Hepatocyte (in vitro differentiated cells): ENCODE results near the gene VPS51. TPM values are rescaled to one million over a fixed set of nuclear protein-coding genes. Genes with fewer than 3 reads are reported as not detected.

Experiments used
- DNase-seq: peaks from one replicate; pipeline ENCODE4 v3.0.0-alpha.2; 2016; ENCODE audit warnings: low spot score
- H2AFZ ChIP-seq: fragments of 200-600 bp; sonication (generic); 2 replicates; pipeline ENCODE4 v1.6.0; 2016; ENCODE audit warnings: antibody characterized with exemption, mild to moderate bottlenecking
- H3K27ac ChIP-seq: fragments of 200-600 bp; sonication (generic); 2 replicates; pipeline ENCODE4 v1.5.1; 2016; ENCODE audit warnings: mild to moderate bottlenecking
- H3K27me3 ChIP-seq: fragments of 200-600 bp; sonication (generic); 2 replicates; pipeline ENCODE4 v1.6.1; 2016
- H3K36me3 ChIP-seq: fragments of 200-600 bp; sonication (generic); replicated peaks from 2 replicates; pipeline ENCODE4 v1.5.1; 2016; ENCODE audit warnings: low read depth; ENCODE audit not compliant: insufficient read depth
- H3K4me1 ChIP-seq: fragments of 200-600 bp; sonication (generic); 2 replicates; pipeline ENCODE4 v1.5.1; 2016; ENCODE audit warnings: mild to moderate bottlenecking, moderate library complexity; ENCODE audit not compliant: insufficient read depth
- H3K4me2 ChIP-seq: fragments of 200-600 bp; sonication (generic); 2 replicates; pipeline ENCODE4 v1.6.0; 2016
- H3K4me3 ChIP-seq: fragments of 200-600 bp; sonication (generic); 2 replicates; pipeline ENCODE4 v1.5.1; 2016; ENCODE audit warnings: mild to moderate bottlenecking
- H3K79me2 ChIP-seq: fragments of 200-600 bp; sonication (generic); 2 replicates; pipeline ENCODE4 v1.6.0; 2017; ENCODE audit warnings: mild to moderate bottlenecking
- H3K9me2 ChIP-seq: fragments of 200-600 bp; sonication (generic); replicated peaks from 2 replicates; pipeline ENCODE4 v1.6.0; 2017; ENCODE audit warnings: mild to moderate bottlenecking; ENCODE audit not compliant: insufficient read depth
- H3K9me3 ChIP-seq: fragments of 200-600 bp; sonication (generic); 2 replicates; pipeline ENCODE4 v1.5.1; 2016; ENCODE audit warnings: low read depth, mild to moderate bottlenecking
- H4K20me1 ChIP-seq: fragments of 200-600 bp; sonication (generic); 2 replicates; pipeline ENCODE4 v1.6.0; 2016; ENCODE audit warnings: mild to moderate bottlenecking; ENCODE audit not compliant: insufficient read depth, poor library complexity, severe bottlenecking
- EZH2 ChIP-seq: fragments of 200-600 bp; sonication (generic); IDR thresholded peaks from 2 replicates; pipeline ENCODE4 v1.6.1; 2016; ENCODE audit warnings: antibody characterized with exemption, mild to moderate bottlenecking, borderline replicate concordance
- EZH2phosphoT487 ChIP-seq: fragments of 200-600 bp; sonication (generic); IDR thresholded peaks from one replicate; pipeline ENCODE4 v1.6.1; 2018; ENCODE audit warnings: antibody characterized with exemption, mild to moderate bottlenecking, low read depth, moderate library complexity; ENCODE audit not compliant: unreplicated experiment, severe bottlenecking
- WGBS: methylation state at CpG from one replicate; pipeline ENCODE4 v1.1.6; 2016; ENCODE audit warnings: low lambda C conversion rate; ENCODE audit errors: missing lambda C conversion rate; 5-methylcytosine and 5-hydroxymethylcytosine counted together
- polyA plus RNA-seq: library from polyadenylated mRNA; unstranded; fragments of >200 nt; fragmentation: Nextera tagmentation; extraction: Ambion mirVana; gene quantifications from 2 replicates; pipeline ENCODE4 v1.2.1, GENCODE V29; 2016
- total RNA-seq: library from RNA; depleted of rRNA; stranded (reverse); fragments of >200 nt; gene quantifications from 2 replicates; pipeline ENCODE4 v1.2.3, GENCODE V29; 2014
- TF ChIP-seq, protein P1 (sequence below): fragments of 200-600 bp; sonication (generic); IDR thresholded peaks from 2 replicates; pipeline ENCODE4 v1.5.1; 2016; ENCODE audit warnings: antibody characterized with exemption, mild to moderate bottlenecking; ENCODE audit not compliant: poor library complexity

VPS51 gene
- total and polyA plus RNA-seq, 2 experiments from 2014 or later: 63.5 to 242 TPM

DNA sequence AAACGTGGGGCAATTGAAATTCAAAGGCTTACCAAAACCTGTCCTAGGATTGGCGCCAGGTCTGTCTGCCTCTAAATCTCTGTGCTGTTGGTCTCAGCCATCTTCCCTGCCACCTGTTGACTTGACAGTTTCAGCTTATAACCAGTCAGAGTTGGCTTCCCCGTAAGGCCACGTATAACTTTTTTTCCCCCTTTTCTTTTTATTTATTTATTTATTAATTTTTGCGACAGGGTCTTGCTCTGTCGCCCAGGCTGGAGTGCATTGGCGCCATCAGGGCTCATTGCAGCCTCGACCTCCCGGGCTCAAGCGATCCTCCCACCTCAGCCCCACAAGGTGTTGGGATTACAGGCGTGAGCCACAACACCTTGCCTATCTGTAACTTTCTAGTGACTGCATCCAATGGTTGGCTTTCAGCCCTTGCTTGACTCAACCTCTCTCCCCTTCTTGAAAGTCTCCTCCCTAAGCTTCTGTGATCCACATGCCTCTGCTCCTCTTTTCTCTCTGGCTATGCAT lies 39.7 kb downstream of the VPS51 start:
- DNase-seq: no peak
- Histone ChIP-seq H3K27ac (peak overlapping the region; percentile 85), H3K4me3 (peak overlapping the region; percentile 16), H3K4me2 (peak overlapping the region; percentile 73), H3K79me2 (peaks cover 30% of the 10 kb centered on the region), H3K36me3 (no peaks in the 10 kb centered on the region), H3K27me3 (no peaks in the 10 kb centered on the region), H3K9me3 (no peaks in the 10 kb centered on the region), H3K4me1 (peaks cover 17% of the 10 kb centered on the region), H3K9me2 (no peaks in the 10 kb centered on the region), H2AFZ (peak overlapping the region; percentile 14), H4K20me1 (peaks cover 4% of the 10 kb centered on the region)
- TF ChIP-seq EZH2phosphoT487 (no peak), EZH2 (no peak)
- TF ChIP-seq, protein P1, sequence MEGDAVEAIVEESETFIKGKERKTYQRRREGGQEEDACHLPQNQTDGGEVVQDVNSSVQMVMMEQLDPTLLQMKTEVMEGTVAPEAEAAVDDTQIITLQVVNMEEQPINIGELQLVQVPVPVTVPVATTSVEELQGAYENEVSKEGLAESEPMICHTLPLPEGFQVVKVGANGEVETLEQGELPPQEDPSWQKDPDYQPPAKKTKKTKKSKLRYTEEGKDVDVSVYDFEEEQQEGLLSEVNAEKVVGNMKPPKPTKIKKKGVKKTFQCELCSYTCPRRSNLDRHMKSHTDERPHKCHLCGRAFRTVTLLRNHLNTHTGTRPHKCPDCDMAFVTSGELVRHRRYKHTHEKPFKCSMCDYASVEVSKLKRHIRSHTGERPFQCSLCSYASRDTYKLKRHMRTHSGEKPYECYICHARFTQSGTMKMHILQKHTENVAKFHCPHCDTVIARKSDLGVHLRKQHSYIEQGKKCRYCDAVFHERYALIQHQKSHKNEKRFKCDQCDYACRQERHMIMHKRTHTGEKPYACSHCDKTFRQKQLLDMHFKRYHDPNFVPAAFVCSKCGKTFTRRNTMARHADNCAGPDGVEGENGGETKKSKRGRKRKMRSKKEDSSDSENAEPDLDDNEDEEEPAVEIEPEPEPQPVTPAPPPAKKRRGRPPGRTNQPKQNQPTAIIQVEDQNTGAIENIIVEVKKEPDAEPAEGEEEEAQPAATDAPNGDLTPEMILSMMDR: no peak
- WGBS: 70% methylated on average over 11 of the region's 11 CpGs

DNA sequence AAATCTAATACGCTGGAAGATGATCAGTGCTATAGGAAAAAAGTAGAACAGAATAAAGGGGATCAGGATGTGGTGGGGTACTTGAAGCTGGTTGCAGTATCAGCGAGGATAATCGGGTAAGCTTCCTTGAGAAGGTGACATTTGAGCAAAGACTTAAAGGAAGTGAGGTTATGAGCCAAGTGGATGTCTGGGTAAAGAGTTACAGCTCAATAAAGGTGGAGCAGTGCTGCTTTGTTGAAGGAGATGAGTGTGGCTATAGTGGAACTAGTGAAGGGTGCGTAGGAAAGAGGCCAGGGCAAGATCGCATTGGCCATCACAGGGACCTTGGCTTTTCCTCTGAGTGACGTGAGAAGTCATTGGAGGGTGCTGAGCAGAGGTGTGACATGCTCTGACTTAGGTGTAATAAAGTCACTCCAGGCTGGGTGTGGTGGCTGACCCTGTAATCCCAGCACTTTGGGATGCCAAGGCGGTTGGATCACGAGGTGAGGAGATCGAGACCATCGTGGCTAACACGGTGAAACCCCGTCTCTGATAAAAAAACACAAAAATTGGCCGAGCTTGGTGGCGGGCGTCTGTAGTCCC lies 40.6 kb downstream of the VPS51 start:
- no peak overlapping the region for H2AFZ ChIP-seq
- H3K9me3 ChIP-seq: no peaks in the 10 kb centered on the region
- WGBS: 93% methylated on average over 15 of the region's 15 CpGs
- H4K20me1 ChIP-seq: peaks cover 4% of the 10 kb centered on the region
- TF ChIP-seq, protein P1: no peak
- TF ChIP-seq EZH2 (no peak), EZH2phosphoT487 (no peak)
- H3K4me3 ChIP-seq: no peak overlapping the region
- H3K4me1 ChIP-seq: peaks cover 17% of the 10 kb centered on the region
- no peak overlapping the region for H3K27ac ChIP-seq
- H3K79me2 ChIP-seq: peaks cover 26% of the 10 kb centered on the region
- H3K27me3 ChIP-seq: no peaks in the 10 kb centered on the region
- no peak for DNase-seq
- no peaks in the 10 kb centered on the region for H3K9me2 ChIP-seq
- no peaks in the 10 kb centered on the region for H3K36me3 ChIP-seq
- H3K4me2 ChIP-seq: no peak overlapping the region

DNA sequence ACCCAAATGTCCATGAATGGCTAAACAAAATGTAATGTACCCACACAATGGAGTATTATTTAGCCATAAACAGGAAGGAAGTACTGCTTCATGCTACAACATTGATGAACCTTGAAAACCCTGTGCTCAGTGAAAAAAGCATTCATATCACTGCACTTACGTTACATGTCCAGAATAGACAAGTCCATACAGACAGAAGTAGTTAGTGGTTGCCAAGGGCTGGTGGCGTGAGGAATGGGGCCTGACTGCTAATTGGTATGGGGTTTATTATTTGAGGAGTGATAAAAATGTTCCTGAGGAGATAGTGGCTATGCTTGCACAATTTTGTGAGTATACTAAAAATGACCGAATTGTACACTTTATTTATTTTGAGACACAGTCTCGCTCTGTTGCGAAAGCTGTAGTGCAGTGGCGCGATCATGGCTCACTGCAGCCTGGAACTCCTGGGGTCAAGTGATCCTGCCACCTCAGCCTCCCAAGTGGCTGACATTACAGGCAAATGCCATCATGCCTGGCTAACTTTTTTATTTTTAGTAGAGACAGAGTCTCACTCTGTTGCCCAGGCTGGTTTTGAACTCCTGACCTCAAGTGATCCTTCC lies 46.0 kb downstream of the VPS51 start:
- TF ChIP-seq, protein P1: no peak
- no peak for TF ChIP-seq EZH2phosphoT487
- TF ChIP-seq EZH2: no peak
- H3K4me2 ChIP-seq: no peak overlapping the region

More for the DNA sequence above, 46.0 kb downstream of the VPS51 start:
- WGBS: 83% methylated on average over 7 of the region's 7 CpGs
- H3K36me3 ChIP-seq: no peaks in the 10 kb centered on the region
- no peak for DNase-seq
- H3K27ac ChIP-seq: no peak overlapping the region
- H4K20me1 ChIP-seq: no peaks in the 10 kb centered on the region
- no peaks in the 10 kb centered on the region for H3K9me2 ChIP-seq
- H2AFZ ChIP-seq: no peak overlapping the region
- H3K9me3 ChIP-seq: no peaks in the 10 kb centered on the region
- H3K4me3 ChIP-seq: no peak overlapping the region
- no peaks in the 10 kb centered on the region for H3K27me3 ChIP-seq
- H3K79me2 ChIP-seq: no peaks in the 10 kb centered on the region
- no peaks in the 10 kb centered on the region for H3K4me1 ChIP-seq
